A549 (cell line): Measurements from ENCODE around the gene CAMKMT. TPM values are rescaled to one million over a fixed set of nuclear protein-coding genes. Genes with fewer than 3 reads are reported as not detected.
A peak's percentile ranks its signal among the peaks of the same experiment; 100 is the strongest.

Experiments
- ATAC-seq, 2 experiments: fragments of 200-7000 bp in 1 of 2; fragments of >200 bp in 1 of 2; cut with Nextera tagmentation in 1 of 2; cut with Tn5 transposase in 1 of 2; 3 replicates each; pipeline versions ENCODE4 v1.8.0 to v1.9.1; 2018 to 2020; ENCODE audit warnings: mild to moderate bottlenecking in 1 of 2, moderate library complexity in 1 of 2
- CTCF ChIA-PET: fragments of 300-600 bp; sonication (Branson Sonifier 250); formaldehyde crosslinking; extraction: SDS; loops from one replicate; lab custom pipeline; 2021; ENCODE audit warnings: antibody characterized with exemption, inconsistent platforms; lab: Yijun Ruan, JAX
- POLR2A ChIA-PET: fragments of 350-600 bp; formaldehyde crosslinking; extraction: SDS; loops from one replicate; lab custom pipeline; 2021; ENCODE audit warnings: antibody characterized with exemption, inconsistent platforms; lab: Yijun Ruan, JAX
- DNase-seq, 2 experiments: peaks; one replicate each; pipeline versions ENCODE4 v3.0.0 to v3.0.0-alpha.2; 2011 to 2016; ENCODE audit warnings: low read depth in 1 of 2, low spot score in 1 of 2
- FAIRE-seq: peaks from 2 replicates; lab custom pipeline; 2011; peaks lifted over from hg19 to GRCh38; lab: Jason Lieb, UNC
- H3K27ac ChIP-seq, 2 experiments: fragments of >200 bp; sonication (Bioruptor Twin); formaldehyde crosslinking; 3 replicates each; pipeline ENCODE4 v1.5.1; 2016 to 2017
- H3K4me1 ChIP-seq: fragments of >200 bp; sonication (Bioruptor Twin); formaldehyde crosslinking; 3 replicates; pipeline ENCODE4 v1.6.1; 2016
- H3K4me2 ChIP-seq: fragments of >200 bp; sonication (Bioruptor Twin); formaldehyde crosslinking; 3 replicates; pipeline ENCODE4 v1.6.1; 2016
- H3K4me3 ChIP-seq: fragments of >200 bp; sonication (Bioruptor Twin); formaldehyde crosslinking; 3 replicates; pipeline ENCODE4 v1.5.1; 2016
- H3K9me3 ChIP-seq: fragments of >200 bp; sonication (Bioruptor Twin); formaldehyde crosslinking; 3 replicates; pipeline ENCODE4 v1.6.1; 2016
- BHLHE40 ChIP-seq: IDR thresholded peaks from 2 replicates; pipeline ENCODE4 v1.6.1; 2012; ENCODE audit warnings: low read depth, low read length, inconsistent platforms
- EHF ChIP-seq: fragments of 250-450 bp; sonication (Bioruptor Pico); IDR thresholded peaks from 2 replicates; pipeline ENCODE4 v1.5.0; 2020; ENCODE audit warnings: mild to moderate bottlenecking
- ELK1 ChIP-seq: fragments of 150-350 bp; IDR thresholded peaks from 2 replicates; pipeline ENCODE4 v1.6.1; 2014; ENCODE audit warnings: low read depth, mild to moderate bottlenecking, low read length
- EP300 ChIP-seq, 2 experiments: fragments of >200 bp; sonication (Bioruptor Twin); formaldehyde crosslinking; IDR thresholded peaks; 2 replicates in 1 of 2; 3 replicates in 1 of 2; pipeline ENCODE4 v1.6.1; 2016 to 2017
- FOSL2 ChIP-seq, 2 experiments: fragments of 450-650 bp in 1 of 2; fragments of >200 bp in 1 of 2; sonication (Bioruptor Twin) in 1 of 2; formaldehyde crosslinking; IDR thresholded peaks; 2 replicates each; pipeline versions ENCODE4 v1.5.0 to v1.6.1; 2016 to 2020; ENCODE audit warnings: mild to moderate bottlenecking in 1 of 2, moderate library complexity in 1 of 2
- GATA3 ChIP-seq: IDR thresholded peaks from 2 replicates; pipeline ENCODE4 v1.6.1; 2012; ENCODE audit warnings: borderline replicate concordance
- HEYL ChIP-seq: fragments of 250-450 bp; sonication (Bioruptor Pico); IDR thresholded peaks from 2 replicates; pipeline ENCODE4 v1.8.0; 2021; ENCODE audit warnings: mild to moderate bottlenecking, moderate library complexity
- JUN ChIP-seq, 2 experiments: fragments of >200 bp; sonication (Bioruptor Twin); formaldehyde crosslinking; IDR thresholded peaks; 2 replicates in 1 of 2; 3 replicates in 1 of 2; pipeline ENCODE4 v1.6.1; 2016 to 2017
- MAFK ChIP-seq: fragments of 450-650 bp; IDR thresholded peaks from 2 replicates; pipeline ENCODE4 v1.6.1; 2014; ENCODE audit not compliant: partially characterized antibody
- MAX ChIP-seq: IDR thresholded peaks from 2 replicates; pipeline ENCODE4 v1.6.1; 2012
- PBX3 ChIP-seq: IDR thresholded peaks from 2 replicates; pipeline ENCODE4 v1.6.1; 2012
- POLR2AphosphoS2 ChIP-seq: conservative IDR thresholded peaks from 2 replicates; pipeline ENCODE4 v1.6.1; 2012; ENCODE audit warnings: low read length, improper control_type of control experiment, inconsistent platforms
- REST ChIP-seq: fragments of 200-600 bp; sonication (generic); IDR thresholded peaks from 2 replicates; pipeline ENCODE4 v1.6.1; 2016; ENCODE audit warnings: antibody characterized with exemption, mild to moderate bottlenecking, moderate library complexity
- USF2 ChIP-seq: fragments of 450-650 bp; IDR thresholded peaks from 2 replicates; pipeline ENCODE4 v1.6.1; 2014; ENCODE audit warnings: antibody characterized with exemption
- WGBS: methylation state at CpG from one replicate; pipeline ENCODE4 v1.1.6; 2017; ENCODE audit errors: missing lambda C conversion rate; 5-methylcytosine and 5-hydroxymethylcytosine counted together
- polyA plus RNA-seq, 4 experiments: library from polyadenylated mRNA; depleted of rRNA in 3 of 4; stranded (reverse); fragments of >200 nt; fragmentation: RNase III in 1 of 4; extraction: RNeasy Plus Mini Kit Qiagen cat#74134 plus additional on column Dnase treatment in 1 of 4; gene quantifications; 2 replicates in 3 of 4; 3 replicates in 1 of 4; pipeline ENCODE4 v1.2.3, GENCODE V29; 2011 to 2017

CAMKMT gene
- polyA plus RNA-seq, 2 of the 4 experiments (the other 2 are of a cell fraction), result 6.5 to 15.7 TPM

GRCh38 chr2:44360749-44361329, 908 bp upstream of the CAMKMT start:
- TF ChIP-seq REST, result peak; percentile 2; the same call in 1 of the 2 replicates
- TF ChIP-seq ELK1, result no peak
- peaks cover 20% of the 10 kb centered on the region for H3K4me1 ChIP-seq
- CTCF ChIA-PET, result interaction anchor here (0.9 to 3.5 kb wide), 11 partner anchors 9 to 317 kb away, joined by 3 to 15 read pairs (median 4); no protein-coding TSS in a partner anchor
- H3K9me3 ChIP-seq, result no peaks in the 10 kb centered on the region
- peak overlapping the region; percentile 77 for H3K4me3 ChIP-seq
- H3K27ac ChIP-seq, result peak overlapping the region; percentile 93 to 94
- DNase-seq (peak in 1 of 2 experiments; percentile 47), FAIRE-seq (no peak), ATAC-seq (peak; percentile 41 to 47)
- POLR2A ChIA-PET, result interaction anchor here (0.6 to 2.2 kb wide), 12 partner anchors 9 to 765 kb away, joined by 3 to 11 read pairs (median 4); partner anchors contain the start of genes PPM1B and THADA
- WGBS, result 2% methylated on average over 19 of the region's 19 CpGs
- H3K4me2 ChIP-seq, result peak overlapping the region; percentile 89

- H3K9me3 ChIP-seq, result no peaks in the 10 kb centered on the region
- DNase-seq, result peak; percentile 36 to 41
- ATAC-seq, result peak; percentile 67 to 76
- WGBS, result 4% methylated on average over 32 of the region's 32 CpGs
- ChIA-PET CTCF (interaction anchor here (0.9 to 3.5 kb wide), 12 partner anchors 10 to 594 kb away, joined by 3 to 15 read pairs (median 4); no protein-coding TSS in a partner anchor), POLR2A (interaction anchor here (1.0 to 2.2 kb wide), 10 partner anchors 8 to 576 kb away, joined by 3 to 11 read pairs (median 4); partner anchors contain the start of gene PPM1B)
- H3K4me1 ChIP-seq, result peaks cover 20% of the 10 kb centered on the region
- no peak for FAIRE-seq
- peak overlapping the region; percentile 82 for H3K4me2 ChIP-seq
- peak overlapping the region; percentile 77 for H3K4me3 ChIP-seq
- no peak for TF ChIP-seq BHLHE40
- TF ChIP-seq MAX, result peak; percentile 47
- no peak for TF ChIP-seq EP300 (IDR thresholded peaks at IDR 0.05)
- TF ChIP-seq, all 56 proteins: peak for 1
- H3K27ac ChIP-seq, result peak overlapping the region; percentile 93 to 94
Observed at GRCh38 chr2:44362207-44363015, 664 bp downstream of the CAMKMT start.

- DNase-seq, result no peak
- ChIA-PET CTCF (interaction anchor here (2.3 kb wide), 1 partner anchor 73 kb away, joined by 10 read pairs; no protein-coding TSS in a partner anchor), POLR2A (no interaction called here)
- H3K4me1 ChIP-seq, result peaks cover 16% of the 10 kb centered on the region
- H3K27ac ChIP-seq, result no peak overlapping the region
- H3K4me2 ChIP-seq, result no peak overlapping the region
- 96% methylated on average over 3 of the region's 3 CpGs for WGBS
- TF ChIP-seq JUN (IDR thresholded peaks at IDR 0.05), result no peak
- no peak for TF ChIP-seq USF2
- no peak for TF ChIP-seq HEYL (CRISPR knock-in tag)
- TF ChIP-seq EHF (CRISPR knock-in tag), result no peak
- no peak for TF ChIP-seq FOSL2 (IDR thresholded peaks at IDR 0.05)
- TF ChIP-seq FOSL2 (CRISPR knock-in tag; IDR thresholded peaks at IDR 0.05), result no peak
- no peak for TF ChIP-seq EP300 (IDR thresholded peaks at IDR 0.05)
- TF ChIP-seq POLR2AphosphoS2, result no peak
- TF ChIP-seq PBX3, result no peak
- TF ChIP-seq MAFK, result no peak
- no peak for TF ChIP-seq GATA3
- no peak for TF ChIP-seq MAX
- ATAC-seq, result no peak
- H3K9me3 ChIP-seq, result no peaks in the 10 kb centered on the region
- H3K4me3 ChIP-seq, result no peak overlapping the region
- no peak for FAIRE-seq
Observed at GRCh38 chr2:44364604-44365003, 2.9 kb downstream of the CAMKMT start.
